ENCODE results near the gene DOCK3.

The DOCK3 gene

DNA sequence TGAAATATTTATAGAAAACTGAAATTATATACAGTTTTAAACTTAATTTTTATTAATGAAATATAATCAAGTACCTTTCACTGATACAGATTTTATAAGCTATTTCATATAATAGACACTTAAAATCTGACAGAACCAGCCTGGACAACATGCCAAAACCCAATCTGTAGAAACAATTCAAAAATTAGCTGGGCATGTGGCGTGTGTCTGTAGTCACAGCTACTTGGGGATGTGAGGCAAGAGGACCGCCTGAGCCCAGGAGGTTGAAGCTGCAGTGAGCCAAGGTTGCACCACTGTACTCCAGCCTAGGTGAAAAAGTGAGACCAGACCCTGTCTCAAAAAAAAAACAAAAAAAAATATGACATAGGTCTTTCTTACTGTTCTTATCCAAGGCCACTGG lies 472.1 kb downstream of the DOCK3 start:
- TF ChIP-seq FOXP2 (optimal IDR thresholded peaks at IDR 0.05; ENCODE audit: borderline replicate concordance, extremely low read depth, extremely low read length, insufficient read depth) (no peak), REST (IDR thresholded peaks at IDR 0.05; ENCODE audit: insufficient read depth in 1 of 2, low read depth in 2 of 2, low read length in 2 of 2) (no peak), SIN3A (IDR thresholded peaks at IDR 0.05; ENCODE audit: borderline replicate concordance, insufficient read depth, low read length) (no peak), POLR2AphosphoS5 (IDR thresholded peaks at IDR 0.05; ENCODE audit: low read depth, low read length) (no peak), TAF1 (IDR thresholded peaks at IDR 0.05; ENCODE audit: borderline replicate concordance, insufficient read depth, low read length) (no peak)

GRCh38 chr3:51156147-51156546 lies 481.4 kb downstream of the DOCK3 start:
- no peak for TF ChIP-seq POLR2AphosphoS5 (IDR thresholded peaks at IDR 0.05; ENCODE audit: low read depth, low read length)
- TF ChIP-seq TAF1 (IDR thresholded peaks at IDR 0.05; ENCODE audit: borderline replicate concordance, insufficient read depth, low read length), result no peak
- TF ChIP-seq REST (IDR thresholded peaks at IDR 0.05; ENCODE audit: insufficient read depth in 1 of 2, low read depth in 2 of 2, low read length in 2 of 2), result no peak
- TF ChIP-seq SIN3A (IDR thresholded peaks at IDR 0.05; ENCODE audit: borderline replicate concordance, insufficient read depth, low read length), result no peak

GRCh38 chr3:51163051-51163450 lies 488.3 kb downstream of the DOCK3 start:
- TF ChIP-seq POLR2AphosphoS5 (IDR thresholded peaks at IDR 0.05; ENCODE audit: low read depth, low read length), result no peak

DNA sequence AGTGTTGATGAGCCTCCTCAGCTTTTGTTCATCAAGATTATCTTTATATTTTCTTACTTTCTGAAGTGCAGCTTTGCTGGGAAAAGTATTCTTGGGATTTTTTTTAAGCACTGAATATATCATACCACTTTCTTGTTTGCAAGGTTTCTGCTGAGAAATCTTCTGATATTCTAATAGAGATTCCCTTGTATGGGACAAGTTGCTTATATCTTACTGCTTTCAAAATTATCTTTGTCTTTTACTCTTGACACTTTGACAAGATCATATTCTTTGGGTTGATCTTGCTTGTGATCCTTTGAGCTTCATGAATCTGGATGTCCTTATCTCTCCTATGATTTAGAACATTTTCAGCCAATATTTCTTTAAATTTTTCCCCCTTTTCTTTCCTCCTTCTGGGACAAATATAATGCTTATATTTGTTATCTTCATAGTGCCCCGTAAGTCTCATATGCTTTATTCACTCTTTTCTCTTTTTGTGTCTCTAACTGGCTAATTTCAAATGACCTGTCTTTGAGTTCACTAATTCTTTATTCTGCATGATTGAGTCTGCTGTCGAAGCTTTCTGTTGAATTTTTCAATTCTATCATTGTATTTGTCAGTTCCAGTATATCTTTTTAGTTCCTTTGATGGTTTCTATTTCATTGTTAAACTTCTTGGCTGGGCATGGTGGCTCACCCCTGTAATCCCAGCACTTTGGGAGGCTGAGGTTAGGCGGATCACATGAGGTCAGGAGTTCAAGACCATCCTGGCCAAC lies 499.0 kb downstream of the DOCK3 start:
- no peak for TF ChIP-seq FOXP2 (optimal IDR thresholded peaks at IDR 0.05; ENCODE audit: borderline replicate concordance, extremely low read depth, extremely low read length, insufficient read depth)
- no peak for TF ChIP-seq SIN3A (IDR thresholded peaks at IDR 0.05; ENCODE audit: borderline replicate concordance, insufficient read depth, low read length)
- no peak for TF ChIP-seq REST (IDR thresholded peaks at IDR 0.05; ENCODE audit: insufficient read depth in 1 of 2, low read depth in 2 of 2, low read length in 2 of 2)
- no peak for TF ChIP-seq POLR2AphosphoS5 (IDR thresholded peaks at IDR 0.05; ENCODE audit: low read depth, low read length)
- no peak for TF ChIP-seq TAF1 (IDR thresholded peaks at IDR 0.05; ENCODE audit: borderline replicate concordance, insufficient read depth, low read length)

GRCh38 chr3:51176923-51177322 lies 502.2 kb downstream of the DOCK3 start:
- no peak for TF ChIP-seq SIN3A (IDR thresholded peaks at IDR 0.05; ENCODE audit: borderline replicate concordance, insufficient read depth, low read length)
- no peak for TF ChIP-seq FOXP2 (optimal IDR thresholded peaks at IDR 0.05; ENCODE audit: borderline replicate concordance, extremely low read depth, extremely low read length, insufficient read depth)
- no peak for TF ChIP-seq TAF1 (IDR thresholded peaks at IDR 0.05; ENCODE audit: borderline replicate concordance, insufficient read depth, low read length)
- no peak for TF ChIP-seq POLR2AphosphoS5 (IDR thresholded peaks at IDR 0.05; ENCODE audit: low read depth, low read length)
- TF ChIP-seq REST (IDR thresholded peaks at IDR 0.05; ENCODE audit: insufficient read depth in 1 of 2, low read depth in 2 of 2, low read length in 2 of 2), result no peak

Measured in PFSK-1 (cell line).